ENCODE measurements around the gene MCM5.

GRCh38 chr22:35445933-35446332 lies 46.0 kb downstream of the MCM5 start:
- peak; percentile 82 to 91 (median 88) for TF ChIP-seq POLR2AphosphoS5 (IDR thresholded peaks at IDR 0.05)
- no peak for TF ChIP-seq POLR2A (IDR thresholded peaks at IDR 0.05)

All from transverse colon (tissue), 3 donors.